ENCODE data around the gene SPINK4.

The SPINK4 gene, protein sequence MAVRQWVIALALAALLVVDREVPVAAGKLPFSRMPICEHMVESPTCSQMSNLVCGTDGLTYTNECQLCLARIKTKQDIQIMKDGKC

DNA sequence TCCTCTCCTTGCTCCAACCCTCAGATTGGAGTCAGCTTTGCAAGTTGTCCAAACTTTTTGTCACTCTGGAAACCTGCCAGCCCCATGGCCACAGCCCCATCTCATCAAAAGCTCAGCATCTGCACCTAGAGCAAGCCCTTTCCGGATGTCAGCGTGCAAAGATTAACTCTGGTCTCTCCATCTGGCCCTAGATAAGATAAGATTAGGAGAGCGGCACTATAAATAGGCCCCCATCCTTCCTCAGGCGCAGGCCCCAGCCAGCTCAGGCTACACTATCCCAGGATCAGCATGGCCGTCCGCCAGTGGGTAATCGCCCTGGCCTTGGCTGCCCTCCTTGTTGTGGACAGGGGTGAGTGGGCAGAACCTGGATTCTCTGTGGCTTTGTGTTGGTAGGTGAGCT is at the start of gene SPINK4:
TSS of gene SPINK4 (plus strand) at position 247 of the 400 bp plus-strand sequence. CDS start at position 289, 42 bp downstream.
- DNase-seq, result no peak

DNA sequence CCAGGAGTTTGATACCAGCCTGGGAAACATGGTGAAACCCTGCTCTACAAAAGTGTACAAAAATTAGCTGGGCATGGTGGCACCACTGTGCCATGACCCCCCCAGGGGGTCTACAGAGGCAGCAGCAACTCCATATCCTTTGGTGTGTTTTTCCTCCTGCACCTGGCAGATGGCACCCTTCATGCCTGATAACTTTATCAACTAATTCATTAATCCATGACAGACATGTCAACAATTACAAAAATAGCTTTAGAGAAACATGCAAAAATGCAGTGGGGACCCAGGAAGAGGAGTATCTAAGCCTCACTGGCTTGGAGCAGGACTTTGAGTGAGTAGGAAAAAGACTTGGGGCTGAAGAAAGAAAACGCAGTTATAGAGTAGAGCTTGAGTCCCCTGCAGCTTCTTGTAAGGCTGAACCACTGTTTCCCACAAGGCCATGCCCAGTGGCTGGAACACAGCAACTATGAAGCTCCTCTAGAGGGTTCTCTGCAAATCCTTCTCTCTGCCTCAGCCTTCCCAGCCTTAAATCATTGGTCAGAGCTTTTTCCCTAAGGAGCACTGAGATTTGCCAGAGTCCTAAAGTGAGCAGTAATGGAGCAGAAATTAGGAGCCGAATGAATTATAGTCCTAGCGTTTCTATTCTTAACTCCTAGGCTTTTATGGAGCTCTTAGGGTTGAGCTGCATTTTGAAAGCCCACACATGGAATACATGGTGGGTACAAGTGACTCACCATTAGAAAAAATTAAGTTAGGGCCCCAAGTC is 47.3 kb upstream of the SPINK4 start:
- no peak for DNase-seq

DNA sequence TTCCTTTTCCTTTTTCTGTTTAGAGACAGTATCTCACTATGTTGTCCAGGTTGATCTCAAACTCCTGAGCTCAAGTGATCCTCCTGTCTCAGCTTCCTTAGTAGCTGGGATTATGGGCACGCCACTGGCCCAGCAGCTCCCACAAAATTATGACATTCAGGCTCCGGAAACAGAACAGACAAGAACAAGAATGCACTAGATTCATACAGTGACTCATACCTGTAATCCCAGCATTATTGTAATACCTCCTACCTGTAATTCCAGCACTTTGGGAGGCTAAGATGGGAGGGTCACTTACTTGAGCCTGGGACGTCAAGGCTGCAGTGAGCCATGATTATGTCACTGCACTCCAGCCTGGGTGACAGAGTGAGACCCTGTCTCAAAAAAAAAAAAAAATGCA is 46.1 kb upstream of the SPINK4 start:
- DNase-seq, result no peak

DNA sequence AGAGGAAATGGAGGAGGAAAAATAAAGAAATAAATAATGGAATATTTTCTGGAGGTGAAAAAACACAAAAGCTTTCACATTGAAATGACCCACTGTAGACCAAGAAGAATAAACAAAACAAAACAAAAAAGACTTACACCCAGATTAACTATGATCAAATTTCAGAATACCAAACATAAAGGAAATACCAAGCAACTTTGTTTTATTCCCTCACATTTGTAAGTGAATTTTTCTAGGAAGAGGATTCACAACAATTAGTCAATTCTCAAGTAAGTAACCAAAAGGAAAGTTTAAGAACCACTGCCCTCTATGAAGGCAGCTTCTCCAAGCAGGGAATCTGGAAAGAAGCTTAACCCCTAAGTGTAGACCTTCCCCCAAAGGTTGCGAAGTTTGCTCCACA is 43.2 kb upstream of the SPINK4 start:
- DNase-seq, result no peak

DNA sequence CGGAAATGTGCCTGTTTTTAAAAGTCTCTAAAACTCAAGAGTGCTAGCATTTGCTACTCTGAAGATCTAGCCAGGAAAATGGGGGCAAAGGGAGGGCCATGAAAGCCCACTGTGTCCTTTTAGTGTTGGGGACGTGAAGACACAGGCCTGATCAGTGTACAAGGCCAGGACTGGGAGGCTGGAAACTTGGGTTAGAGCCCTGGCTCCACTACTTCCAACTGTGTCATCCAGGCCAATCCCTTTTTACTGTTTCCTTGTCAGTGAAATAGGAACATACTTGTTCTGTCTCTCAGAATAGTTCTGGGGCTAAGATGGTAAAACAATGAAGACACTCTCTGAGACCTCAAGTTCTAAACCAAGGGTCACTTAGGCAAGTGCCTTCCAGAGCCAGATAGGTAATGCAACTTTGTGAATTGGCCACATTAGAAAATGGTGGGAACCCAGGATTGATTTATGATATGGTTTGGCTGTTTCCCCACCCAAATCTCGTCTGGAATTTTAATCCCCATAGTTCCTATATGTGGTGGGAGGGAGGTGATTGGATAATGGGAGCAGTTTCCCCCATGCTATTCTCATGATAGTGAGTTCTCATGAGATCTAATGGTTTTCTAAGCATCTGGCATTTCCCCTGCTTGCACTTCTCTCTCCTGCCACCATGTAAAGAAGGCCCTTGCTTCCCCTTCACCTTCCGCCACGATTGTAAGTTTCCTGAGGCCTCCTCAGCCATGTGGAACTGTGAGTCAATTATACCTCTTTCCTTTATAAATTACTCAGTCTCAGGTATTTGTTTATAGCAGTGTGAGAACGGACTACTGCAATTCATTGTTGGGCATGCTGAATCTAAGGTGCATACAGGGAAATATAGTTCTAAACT is 42.5 kb upstream of the SPINK4 start:
- no peak for DNase-seq

DNA sequence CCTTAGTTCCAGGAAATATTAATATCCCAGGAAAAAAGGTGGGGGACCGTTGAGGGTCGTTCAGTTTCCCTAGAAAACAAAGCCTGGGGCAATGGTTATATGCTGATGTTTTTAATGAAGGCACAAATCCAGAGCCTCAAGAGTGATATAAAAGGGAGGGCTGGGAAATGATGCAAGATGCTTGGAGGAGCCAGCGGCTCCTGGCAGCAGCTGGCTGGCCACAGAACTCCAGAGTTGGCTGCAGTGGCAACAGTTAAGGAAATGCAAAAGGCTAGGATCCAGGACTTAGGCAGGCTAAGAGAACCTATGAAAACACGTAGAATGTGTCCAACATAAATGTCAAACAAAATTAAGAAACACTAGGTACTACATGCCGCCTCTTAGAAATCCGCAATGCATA is 41.8 kb upstream of the SPINK4 start:
- no peak for DNase-seq

DNA sequence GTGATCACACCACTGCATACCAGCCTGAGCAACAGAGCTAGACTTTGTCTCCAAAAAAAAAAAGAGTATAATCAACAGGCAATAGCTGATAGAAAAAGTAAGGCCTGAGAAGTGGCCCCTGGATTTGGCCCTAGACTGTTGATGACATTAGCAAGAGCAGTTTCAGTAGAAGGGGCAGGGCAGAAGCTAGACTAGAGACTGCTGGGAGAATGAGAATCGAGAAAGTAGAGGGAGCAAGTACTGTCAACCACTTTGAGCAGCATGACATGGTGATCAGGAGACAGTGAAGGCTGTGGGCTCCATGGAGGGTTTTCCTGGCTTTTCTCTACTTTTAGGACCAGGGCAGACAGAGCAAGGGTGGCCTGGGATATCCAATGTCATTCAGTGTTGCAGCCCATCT is 37.9 kb upstream of the SPINK4 start:
- no peak for DNase-seq

DNA sequence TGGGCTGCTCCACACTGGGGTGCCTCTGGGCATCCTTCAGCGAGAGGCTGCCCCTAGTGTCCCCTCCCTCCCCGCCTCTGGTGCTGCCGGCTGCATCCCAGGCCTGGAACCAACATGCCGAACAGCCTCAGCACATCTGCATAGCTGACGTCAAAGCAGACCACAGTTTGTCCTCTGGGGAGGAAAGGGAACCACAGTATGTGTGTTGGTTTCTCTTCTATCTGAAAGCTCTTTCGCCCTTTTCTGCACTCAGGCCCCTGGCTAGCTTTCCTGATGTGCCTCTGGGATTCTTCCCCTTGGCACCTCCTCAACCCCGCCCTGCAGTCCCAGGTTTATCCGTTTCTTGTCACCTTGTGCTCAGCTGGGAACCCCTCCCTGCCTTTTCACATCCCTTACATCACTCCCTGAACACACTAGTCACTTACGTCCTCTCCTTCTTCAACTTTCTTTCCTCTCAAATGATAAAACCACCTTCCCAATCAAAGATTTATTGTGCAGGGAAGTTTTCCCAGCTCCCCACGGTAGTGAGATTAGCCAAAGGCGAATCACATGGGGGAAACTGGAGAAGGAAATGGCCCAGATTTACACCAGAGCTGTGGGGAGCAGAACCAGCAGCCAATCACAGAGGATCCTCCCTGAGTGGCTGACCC is 37.3 kb upstream of the SPINK4 start:
- no peak for DNase-seq

DNA sequence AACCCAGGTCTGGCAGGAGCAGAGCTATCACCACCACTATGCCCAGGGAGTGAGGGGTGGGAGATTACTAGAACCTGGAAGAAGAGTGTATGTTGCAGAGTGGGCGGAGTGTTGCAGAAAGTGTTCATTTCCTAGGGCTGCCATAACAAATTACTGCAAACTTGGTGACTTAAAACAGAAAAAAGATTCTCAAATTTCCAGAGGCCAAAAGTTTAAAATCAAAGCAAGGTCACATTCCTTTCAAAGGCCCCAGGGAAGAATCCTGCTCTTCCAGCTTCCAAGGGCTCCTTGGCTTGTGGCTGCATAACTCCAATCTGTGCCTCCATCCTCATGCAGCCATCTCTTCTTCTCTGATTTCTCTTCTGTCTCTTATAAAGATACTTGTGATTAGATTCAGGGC is 30.6 kb upstream of the SPINK4 start:
- no peak for DNase-seq

DNA sequence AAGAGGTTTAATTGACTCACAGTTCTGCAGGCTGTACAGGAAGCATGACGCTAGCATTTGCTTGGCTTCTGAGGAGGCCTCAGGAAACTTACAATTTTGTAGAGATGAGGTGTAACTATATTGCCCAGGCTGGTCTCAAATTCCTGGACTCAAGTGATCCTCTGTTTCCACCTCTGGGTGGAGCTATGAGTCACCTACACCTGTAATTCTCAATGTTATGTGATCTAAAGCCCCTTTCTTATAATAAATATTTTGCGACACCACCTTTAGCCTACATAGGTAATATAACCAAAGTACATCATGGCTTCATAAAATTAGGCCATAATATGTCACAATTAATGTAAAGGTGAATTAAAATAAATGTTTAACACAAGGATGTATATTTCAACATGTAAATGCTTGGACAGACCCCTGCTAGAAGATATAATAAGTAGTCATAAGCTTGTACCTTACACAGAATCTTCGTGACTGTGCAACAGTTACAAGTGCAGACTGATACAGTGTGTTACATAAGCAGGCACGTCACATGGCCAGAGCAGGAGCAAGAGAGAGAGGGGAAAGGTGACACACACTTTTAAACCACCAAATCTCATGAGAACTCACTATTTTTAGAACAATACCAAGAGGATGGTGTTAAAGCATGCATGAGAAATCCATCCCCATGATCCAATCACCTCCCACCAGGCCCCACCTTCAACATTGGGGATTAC is 29.8 kb upstream of the SPINK4 start:
- no peak for DNase-seq

DNA sequence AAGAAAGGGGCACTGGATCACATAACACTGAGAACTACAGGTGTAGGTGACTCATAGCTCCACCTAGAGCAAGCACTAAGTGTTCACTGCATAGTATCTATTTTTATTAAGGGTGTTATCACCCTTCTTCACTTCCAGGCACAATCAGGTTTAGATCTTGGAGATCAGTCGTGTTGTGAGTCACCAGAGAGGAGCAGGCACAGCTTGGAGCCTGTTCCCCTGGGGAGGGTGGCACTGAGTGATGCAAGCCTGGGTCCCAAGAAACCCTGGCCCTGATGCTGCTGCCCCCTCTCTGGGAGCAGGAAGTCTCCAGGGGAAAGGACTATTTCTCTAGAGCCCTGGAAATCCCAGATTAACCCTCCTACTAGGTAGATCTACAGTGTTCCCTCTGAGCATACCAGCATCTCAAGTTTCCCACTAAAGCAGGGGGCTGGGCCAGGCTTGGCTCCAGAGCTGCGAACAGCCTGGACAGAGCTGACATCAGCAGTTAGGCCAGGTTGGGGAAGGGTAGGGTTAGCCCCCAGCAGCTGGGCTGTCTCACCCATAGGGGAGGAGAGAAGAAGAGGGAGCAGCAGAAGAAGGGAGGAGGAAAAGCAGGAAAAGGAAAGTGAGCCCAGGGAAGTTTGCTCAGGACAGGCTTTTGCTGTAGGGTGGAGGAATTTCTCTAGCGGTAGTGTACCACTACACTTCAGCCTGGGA is 28.1 kb upstream of the SPINK4 start:
- DNase-seq, result no peak

DNA sequence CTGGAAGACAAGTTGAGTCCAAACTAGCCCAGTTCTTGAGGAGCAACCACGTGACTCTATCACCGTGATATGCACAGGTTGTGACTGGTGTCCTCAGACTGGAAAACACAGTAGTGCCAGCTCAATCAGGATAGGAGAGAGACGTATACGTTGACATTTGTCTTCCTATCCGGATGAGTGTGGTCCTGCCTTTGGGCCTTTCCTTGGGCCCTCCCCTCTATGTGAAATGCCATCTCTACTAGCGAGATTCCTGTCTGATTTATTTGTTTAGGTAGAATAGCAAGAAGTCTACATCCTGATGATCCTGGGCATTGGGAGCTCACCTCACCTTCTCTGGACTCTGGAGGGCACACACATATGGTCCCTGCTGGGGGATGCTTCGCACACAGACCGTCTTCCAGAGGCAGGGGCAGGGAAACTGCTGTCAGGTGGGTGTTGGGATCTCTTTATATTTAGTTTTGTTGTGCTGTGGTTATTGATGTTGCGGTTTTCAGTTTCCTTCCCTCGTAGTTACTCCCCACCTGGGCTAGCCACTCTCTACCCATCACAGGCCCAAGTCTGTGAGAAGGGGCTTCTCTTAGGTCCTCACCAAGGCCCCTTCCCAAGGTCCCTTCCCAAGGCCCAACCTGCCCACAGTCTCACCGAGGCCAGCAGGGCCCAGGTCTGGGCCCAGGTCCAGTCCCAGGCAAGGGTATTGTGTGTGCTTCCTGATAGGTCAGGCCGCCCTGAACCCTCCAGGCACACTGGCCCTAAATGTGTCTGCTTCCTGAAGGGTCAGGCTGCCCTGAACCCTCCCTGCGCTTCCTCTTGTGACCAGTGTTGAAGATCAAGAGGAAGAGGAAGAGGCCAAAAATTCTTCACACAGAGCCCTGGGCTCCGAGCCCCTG is 19.0 kb upstream of the SPINK4 start:
- peak; percentile 53 for DNase-seq

DNA sequence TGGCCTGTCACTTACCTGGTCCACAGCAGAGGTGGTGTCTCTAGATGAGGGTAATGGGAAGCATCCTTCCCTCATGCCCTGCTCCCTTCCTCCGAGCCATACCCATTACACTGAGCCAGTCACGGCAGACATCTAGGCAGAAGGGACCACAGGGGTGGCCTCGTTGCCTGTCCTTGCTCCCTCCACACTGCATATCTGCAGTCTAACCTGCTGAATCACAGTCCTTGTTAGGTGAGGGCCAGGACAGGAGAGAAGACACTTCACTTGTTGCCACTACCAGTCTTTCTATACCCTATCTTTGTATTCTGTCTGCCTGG is 18.4 kb upstream of the SPINK4 start:
- DNase-seq, result no peak

DNA sequence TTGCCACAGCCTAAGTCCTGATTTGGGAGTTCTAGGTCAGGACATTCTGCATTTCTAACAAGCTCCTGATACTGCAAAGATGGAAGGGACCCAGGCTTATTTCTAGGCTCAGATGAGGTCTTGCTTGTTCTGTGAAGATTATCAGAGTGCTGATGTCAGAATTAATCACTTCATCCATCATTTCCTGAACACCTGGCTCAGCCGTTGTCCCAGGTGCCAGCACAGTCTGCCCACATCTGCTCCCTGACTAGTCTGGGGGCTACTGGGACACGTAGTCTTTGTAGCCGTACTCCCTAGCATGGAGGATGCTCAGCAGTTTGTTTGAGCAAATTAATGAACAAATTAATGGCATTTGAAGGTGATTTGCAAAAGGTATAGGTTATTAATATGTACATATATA is 17.9 kb upstream of the SPINK4 start:
- peak; percentile 38 for DNase-seq

DNA sequence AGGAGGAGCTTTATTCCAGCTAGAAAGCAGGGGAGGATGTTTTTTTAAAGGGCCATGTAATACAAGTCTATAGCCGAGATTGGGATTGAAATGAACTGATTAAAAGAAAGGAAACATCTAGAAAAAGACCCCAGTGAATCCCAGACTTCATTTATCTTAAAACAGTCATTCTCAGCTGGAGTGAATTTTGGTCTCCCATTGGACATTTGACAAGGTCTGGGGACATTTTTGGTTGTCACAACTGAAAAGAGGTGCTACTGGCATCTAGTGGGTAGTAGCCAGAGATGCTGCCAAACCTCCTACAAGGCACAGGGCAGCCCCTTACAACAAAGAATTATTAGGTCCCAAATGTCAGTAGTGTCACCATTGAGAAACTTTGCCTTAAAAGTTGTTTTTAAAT is 16.3 kb upstream of the SPINK4 start:
- DNase-seq, result peak; percentile 2

DNA sequence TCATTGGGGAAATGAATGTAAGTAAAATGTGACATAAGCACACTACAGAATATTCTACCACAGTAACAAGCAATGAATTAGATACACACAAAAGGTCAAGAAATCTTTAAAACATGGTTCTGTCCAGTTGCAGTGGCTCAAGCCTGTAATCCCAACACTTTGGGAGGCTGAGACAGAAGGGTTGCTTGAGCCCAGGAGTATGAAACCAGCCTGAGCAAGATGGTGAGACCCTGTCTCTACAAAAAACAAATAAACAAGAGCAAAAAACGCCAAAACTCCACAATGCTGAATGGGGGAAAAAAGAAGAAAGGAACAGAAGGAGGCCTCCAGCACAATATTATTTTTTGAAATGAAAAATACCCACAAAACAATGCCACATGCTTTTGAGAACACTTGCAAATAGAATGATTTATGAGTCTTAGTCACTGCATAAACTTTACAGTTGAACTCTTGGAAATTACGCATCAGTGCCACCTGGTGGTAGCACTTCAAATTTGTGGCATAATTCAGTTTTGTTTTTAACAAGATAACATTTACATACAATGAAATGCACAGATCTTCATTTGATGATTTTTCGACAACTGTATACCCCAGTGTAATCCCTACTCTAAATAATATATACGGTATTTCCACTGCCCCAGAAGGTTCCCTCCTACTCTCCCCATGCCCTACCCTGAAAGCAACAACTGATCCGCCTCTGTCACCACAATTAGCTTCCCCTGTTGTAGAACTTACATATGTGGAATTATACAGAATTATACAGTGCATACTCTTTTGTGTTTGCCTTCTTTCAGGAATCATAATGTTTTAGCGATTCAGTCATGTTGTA is 14.4 kb upstream of the SPINK4 start:
- peak; percentile 84 for DNase-seq

DNA sequence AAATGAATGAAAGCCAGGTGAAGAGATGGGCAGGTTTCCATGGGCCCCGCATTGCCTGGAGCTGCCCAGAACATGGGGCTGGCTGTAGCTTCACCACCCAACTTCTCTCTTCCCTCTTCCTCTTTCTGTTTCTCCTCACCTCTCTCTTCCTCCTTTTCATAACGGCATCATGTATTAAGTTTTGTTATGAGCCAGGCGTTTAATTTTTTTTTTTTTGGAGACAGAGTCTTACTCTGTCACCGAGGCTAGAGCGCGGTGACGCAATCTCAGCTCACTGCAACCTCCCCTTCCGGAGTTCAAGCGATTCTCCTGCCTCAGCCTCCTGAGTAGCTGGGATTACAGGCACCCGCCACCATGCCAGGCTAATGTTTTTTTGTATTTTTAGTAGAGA is 13.0 kb upstream of the SPINK4 start:
- no peak for DNase-seq

DNA sequence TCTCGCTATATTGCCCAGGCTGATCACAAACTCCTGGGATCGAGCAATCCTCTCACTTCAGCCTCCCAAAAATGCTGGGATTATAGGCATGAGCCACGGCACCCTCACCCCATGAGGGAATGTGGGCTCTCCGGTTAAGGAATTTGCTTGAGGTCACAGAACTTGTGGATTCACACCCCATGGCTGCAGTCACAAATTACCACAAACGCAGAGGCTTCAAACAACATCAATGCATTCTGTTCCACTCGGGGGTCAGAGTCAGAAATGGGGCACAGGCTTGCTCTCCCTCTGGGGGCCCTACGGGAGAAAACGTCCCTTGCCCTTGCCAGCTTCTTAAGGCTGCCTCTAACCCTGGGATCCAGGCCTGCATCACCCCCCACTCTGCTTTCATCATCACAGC is 12.2 kb upstream of the SPINK4 start:
- peak; percentile 28 for DNase-seq

DNA sequence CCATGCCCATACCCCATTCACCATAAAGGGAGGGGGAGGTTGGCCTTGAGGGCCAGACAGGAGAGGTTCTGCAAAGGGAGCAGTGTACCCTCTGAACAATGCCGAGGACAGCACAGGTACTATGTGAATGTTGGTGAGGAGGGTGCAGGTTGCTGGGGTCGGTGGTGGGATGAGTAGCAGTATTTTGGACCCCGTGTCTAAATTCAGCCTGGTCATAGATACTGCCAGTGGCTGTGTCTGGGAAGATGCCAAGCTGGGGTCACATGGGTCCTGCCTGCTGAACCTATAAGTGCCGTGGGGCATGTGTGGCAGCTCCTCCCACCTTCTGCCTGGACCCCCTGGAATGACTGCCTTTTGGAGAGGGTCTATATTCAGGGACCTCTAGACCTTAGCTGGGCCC is 11.4 kb upstream of the SPINK4 start:
- peak; percentile 53 for DNase-seq

DNA sequence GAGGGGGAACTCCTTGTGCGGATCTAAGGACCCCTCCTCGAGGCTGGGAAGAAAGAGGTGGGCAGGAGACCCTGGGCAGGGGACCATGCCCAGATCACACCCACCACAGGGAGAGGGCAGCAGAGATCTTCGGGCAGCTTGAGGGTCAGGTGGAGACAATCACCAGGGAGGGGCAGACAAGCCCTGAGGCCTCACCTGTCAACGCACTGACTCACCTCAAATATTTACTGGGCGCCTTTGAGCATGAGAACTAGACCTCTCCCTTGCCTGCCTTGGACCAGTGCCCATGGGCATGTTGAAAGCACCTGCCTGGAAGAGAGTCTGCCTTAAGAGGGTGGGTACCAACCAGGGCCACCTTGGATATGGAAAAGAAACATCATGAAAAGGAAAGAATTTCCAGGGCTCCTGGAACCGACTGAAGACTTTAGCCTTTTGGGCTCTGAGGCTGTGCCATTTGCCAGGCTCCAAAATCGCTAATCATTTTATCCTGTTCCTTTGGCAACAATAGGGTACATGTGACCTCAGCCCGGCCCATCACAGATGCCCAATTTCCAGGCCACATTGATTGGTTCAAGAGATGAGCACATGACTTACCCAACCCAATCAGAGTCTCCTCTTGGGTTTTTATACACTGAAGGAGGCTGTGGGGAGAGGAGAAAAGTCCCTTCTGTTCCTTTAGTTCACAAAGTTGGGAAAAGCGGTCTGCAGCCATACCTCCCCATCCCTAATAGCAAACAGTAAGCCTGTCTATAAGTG is 10.4 kb upstream of the SPINK4 start:
- peak; percentile 38 for DNase-seq
